ENCODE measurements around the gene CD276.
"Not testable (repeated sequence)": the region's sequence is repeated elsewhere in the genome, so short reads cannot be mapped to it uniquely, and the experiment has no call there.

Gene CD276

DNA sequence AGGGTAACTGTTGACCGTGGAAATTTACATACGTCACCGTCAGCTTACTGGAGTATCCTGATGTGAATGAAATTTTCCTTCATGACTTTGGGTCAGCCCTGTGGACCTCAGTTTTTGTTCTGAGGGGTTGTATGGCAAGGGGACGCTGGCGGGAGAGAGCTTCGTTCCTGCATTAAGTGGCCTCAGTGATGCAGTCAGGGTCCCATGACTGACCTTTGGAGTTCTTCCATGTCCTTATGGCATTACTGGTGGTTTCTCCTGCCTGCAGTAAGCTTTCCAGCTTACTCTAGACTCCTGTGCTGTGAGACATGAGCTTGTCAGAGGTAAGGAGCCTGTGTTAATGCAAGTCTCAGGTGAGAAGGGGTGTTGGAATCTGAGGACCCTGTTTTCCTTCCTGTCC lies 1.8 kb downstream of the CD276 start:
- DNase-seq = no peak

DNA sequence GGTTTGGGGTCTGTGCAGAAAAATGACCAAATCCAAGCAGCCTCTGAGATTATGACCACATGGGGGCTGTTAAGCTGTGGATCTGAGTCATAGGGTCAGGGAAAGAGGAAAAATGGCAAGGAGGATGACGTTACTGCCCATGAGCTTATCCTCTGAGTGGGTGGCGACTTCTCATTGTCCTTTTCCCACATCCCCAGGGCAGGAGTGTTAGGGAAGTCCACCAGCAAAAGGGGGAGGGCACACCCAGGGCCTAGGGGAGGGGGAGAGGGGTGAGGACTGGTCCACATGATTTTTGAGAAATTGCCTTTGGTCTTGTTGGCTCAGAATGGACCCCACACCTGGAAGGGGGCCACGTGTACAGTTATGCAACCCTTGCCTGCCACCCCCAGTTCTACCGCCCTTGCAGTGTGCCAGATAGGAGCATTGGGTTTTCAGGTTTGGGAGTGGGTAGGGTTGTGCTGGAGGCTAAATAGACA lies 2.6 kb downstream of the CD276 start:
- no peak for DNase-seq

DNA sequence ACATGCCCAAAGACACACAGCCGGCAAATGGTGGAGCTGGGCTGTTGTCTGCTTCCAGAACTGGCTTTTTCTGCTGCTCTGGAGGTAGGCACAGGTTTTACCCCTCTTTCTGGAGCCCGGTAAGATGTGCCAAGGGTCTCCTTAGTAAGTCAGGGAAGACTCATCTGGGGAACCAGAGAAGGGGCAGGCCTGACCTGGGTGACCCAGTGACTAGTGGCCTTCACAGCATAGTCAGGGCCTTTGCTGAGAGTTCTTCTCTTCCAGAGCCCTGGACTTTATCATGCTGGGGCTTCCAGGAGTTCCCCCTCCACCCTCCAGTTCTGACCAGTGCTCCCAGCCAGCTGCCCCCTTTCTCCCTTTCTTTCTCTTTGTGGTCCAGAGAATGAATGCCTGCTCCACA lies 3.2 kb downstream of the CD276 start:
- no peak for DNase-seq

DNA sequence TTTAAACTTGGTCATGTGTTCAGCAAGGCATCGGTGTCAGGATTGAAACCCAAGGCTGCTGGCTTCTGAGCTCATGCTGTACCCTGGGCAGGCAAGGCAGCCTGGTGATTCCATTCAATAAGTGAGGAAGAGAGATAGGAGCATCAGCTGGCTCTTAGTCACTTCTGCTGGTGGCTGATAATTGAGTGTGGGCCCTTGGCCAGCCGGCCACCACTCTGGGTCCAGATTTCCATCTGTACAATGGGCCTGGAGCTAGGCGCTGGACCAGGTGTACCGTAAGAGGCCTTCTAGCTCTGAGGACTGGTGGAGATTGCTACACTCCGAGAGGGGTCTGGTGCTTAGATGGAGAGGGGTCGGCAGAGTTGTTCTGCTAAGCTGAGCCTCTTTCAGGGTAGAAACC lies 4.3 kb downstream of the CD276 start:
- no peak for DNase-seq

DNA sequence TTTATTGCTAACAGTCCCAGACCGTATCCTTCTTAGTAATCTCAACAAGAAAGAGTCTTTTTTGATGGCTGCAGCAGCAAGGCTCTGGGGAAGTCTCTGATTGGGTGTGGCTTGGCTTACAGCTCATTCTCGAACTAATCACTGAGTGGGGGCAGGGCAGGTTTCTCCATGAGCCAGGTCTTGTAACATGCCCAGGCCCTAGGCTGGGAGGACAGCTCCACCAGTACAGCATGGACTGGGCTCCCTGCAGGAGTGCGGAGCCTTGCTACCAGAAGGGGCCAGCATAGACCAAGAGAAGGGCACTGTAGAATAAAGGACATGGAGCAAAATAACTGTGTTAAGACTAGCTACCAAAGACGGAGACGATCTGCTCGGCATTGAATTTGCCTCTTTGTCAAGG lies 7.2 kb downstream of the CD276 start:
- DNase-seq = no peak

DNA sequence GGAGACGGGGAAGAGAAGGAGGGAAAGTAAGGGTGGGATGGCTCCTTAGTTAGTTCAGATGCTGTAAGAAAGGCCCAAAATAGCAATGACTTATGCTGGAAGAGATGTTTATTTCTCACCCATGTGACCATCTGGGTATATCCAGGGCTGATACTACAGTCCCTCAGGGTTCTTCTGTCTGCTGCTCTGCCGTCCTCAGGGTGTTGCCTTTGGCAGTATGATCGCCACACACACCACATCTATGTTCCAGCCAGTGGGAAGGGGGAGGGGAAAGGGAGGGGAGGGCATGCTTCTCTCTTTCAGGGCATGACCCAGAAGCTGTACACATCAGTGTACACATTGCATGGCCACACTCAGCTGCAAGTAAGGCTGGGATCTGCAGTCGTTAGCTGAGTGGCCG lies 10.2 kb downstream of the CD276 start:
- DNase-seq = no peak

DNA sequence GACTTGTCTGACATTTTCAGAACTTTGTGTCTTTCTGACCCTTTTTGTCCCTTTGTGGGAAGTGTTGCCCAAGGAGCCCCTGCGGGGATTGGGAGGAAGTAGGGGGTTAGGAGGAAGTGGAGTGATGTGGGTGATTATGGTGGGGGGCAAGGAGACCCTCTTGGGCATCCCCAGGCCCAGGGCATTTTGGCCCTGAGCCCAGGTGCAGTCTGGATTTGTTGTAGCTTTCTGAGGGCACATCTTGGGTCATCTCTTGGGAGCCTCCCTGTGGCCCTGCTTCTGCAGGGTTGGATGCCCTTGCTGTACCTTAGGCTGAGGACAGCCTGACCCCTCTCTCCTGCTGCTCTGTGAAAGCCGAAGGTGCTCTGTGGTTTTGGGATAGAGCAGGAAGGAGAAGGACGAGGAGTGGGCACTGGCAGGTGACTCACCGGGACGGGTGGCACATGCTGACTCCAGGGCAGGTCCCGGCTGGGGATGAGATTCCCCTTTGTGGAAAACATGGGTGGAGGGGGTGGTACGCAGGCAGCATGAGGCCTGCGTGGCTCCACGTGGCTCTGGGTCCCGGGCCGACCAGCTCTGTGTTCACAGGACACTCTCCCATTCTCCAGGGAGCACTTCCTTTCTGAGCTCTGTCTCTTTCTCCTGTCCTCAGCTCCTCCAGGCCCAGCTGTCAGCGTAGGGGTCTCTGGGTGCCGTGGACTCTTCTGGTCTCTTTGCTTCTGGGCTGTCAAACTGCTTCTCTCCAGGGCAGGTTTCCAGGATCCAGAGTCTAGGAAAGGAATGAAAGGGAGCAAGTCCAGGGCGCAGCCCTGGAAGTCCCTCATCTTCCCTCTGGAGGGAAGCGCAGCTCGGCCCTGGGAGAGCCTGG lies 11.8 kb downstream of the CD276 start:
- DNase-seq = no peak

DNA sequence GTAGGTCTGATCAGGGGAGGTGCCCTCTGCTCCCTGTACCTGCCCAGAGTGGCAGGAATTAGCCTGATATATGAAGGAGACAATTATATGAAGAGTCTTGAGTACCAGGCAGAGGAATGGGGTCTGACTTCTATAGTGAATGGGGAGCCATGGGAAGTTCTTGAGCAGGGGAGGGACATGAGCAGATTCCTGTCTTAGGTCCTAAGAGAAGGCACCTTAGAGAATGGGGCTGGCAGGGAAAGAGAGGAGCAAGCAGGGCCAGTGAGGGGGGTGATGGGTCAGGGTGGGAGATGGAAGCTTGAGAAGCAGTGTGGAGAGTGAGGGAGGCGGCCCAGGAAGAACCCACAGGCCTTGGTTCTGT lies 12.4 kb downstream of the CD276 start:
- no peak for DNase-seq

DNA sequence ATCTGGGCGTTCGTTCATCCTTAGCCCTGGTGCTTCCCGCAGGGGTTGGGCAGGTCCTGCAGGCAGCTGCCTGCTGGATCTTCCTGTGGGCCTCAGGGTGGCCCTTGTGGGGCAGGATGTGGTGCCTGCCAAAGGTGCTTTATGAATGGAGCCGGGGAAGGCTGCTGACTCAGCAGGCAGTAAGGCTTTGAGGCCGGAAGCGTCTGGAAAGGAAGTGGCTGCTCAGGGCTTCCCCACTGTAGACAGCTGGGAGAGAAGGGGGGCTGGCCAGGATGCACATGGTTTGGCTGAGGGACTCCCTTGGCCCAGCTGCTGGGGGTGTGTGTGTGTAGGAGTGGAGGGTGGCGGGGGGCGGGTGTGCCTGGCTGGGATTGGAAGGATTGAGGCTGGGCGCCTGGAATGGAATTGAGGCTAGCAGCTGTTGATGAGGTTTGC lies 12.9 kb downstream of the CD276 start:
- peak; percentile 87 for DNase-seq

DNA sequence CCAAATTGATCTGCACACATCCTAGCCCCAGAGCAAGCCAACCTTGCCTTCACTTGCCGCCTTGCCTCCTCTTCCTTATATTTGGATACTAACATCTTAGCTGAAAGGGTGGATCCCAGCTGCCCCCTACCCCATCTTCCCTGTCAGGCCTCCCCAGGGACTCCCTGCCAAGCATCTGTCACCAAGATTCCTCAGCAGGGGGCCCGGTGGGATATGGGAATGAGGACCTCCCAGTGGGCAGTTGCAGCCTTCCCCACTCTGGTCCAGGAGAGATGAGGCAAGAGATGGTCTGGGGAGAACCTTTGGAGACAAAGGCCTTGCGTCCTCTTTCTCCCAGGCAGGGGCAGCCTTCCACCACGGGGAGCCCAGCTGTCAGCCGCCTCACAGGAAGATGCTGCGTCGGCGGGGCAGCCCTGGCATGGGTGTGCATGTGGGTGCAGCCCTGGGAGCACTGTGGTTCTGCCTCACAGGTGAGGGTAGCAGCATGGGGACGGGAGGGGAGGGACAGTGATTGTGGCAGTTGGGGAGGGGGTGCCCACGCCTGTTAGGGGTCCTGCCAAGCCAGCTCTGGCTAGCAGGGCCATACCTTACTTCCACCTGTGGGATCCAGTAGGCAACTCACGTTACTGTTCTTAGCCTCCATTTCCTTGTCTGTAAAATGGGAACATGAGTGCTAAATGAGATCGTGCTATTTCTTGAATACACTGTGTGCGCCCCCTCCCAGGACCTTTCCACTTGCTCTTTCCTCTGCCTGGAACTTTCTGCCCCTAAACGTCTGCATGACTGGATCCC lies 15.3 kb downstream of the CD276 start:
- no peak for DNase-seq

DNA sequence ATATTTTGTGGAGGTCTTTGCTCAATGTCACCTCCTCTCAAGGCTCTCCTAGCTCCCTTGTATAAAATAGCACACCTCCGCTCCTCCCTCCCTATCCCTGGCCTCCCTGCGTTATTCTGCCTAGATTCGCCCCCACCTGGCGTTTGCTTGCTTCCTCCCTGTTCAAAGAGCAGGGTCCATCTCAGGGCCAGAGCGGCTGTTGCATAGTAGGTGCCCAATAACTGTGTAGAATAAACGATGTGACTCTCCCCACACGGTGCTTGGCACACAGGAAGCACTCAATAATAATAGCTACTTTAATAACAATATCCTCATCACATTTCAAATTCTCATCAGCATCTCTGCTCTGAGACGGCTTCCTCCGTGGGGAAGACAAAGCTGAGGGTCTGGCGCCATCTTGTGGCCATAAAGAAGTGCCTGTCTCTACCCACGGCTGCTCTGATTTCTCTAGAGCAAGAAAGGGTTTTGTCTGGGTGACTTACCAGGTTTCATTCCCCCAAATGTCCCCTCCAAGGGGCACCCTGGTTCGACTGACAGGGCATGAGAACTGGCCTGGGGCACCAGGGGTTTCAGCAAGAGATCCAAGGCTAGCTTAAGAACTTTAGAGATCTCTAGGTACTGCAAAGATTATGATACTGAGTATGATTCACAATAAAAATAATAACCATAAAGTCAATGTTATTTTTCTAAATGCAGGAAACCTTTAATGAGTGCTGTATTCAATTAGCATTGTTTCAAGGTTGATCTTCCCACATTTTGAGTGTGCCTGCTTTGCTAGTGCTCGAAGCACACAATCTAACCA lies 16.1 kb downstream of the CD276 start:
- DNase-seq = peak; percentile 84

DNA sequence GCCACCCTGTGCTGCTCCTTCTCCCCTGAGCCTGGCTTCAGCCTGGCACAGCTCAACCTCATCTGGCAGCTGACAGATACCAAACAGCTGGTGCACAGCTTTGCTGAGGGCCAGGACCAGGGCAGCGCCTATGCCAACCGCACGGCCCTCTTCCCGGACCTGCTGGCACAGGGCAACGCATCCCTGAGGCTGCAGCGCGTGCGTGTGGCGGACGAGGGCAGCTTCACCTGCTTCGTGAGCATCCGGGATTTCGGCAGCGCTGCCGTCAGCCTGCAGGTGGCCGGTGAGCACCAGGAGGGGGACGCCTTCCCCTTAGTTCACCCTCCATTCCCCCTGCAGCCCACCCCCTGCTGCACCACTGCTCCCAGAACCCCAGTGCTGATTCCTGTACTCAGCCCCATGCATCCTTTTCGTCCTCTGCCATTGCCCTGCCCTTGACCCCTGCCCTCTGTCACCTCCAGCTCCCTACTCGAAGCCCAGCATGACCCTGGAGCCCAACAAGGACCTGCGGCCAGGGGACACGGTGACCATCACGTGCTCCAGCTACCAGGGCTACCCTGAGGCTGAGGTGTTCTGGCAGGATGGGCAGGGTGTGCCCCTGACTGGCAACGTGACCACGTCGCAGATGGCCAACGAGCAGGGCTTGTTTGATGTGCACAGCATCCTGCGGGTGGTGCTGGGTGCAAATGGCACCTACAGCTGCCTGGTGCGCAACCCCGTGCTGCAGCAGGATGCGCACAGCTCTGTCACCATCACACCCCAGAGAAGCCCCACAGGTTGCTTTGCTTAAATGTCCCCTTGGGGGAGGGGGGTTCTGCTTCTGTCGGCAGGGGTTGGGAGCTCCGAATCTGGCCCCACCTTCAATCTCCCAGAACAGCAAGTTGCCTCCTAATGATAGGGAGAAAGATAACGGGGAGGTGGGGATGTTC lies 18.4 kb downstream of the CD276 start:
- DNase-seq = not testable (repeated sequence)

DNA sequence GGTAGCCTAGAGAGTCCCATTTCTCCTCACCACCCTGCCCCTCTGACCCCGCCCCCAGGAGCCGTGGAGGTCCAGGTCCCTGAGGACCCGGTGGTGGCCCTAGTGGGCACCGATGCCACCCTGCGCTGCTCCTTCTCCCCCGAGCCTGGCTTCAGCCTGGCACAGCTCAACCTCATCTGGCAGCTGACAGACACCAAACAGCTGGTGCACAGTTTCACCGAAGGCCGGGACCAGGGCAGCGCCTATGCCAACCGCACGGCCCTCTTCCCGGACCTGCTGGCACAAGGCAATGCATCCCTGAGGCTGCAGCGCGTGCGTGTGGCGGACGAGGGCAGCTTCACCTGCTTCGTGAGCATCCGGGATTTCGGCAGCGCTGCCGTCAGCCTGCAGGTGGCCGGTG lies 19.4 kb downstream of the CD276 start:
- not testable (repeated sequence) for DNase-seq

DNA sequence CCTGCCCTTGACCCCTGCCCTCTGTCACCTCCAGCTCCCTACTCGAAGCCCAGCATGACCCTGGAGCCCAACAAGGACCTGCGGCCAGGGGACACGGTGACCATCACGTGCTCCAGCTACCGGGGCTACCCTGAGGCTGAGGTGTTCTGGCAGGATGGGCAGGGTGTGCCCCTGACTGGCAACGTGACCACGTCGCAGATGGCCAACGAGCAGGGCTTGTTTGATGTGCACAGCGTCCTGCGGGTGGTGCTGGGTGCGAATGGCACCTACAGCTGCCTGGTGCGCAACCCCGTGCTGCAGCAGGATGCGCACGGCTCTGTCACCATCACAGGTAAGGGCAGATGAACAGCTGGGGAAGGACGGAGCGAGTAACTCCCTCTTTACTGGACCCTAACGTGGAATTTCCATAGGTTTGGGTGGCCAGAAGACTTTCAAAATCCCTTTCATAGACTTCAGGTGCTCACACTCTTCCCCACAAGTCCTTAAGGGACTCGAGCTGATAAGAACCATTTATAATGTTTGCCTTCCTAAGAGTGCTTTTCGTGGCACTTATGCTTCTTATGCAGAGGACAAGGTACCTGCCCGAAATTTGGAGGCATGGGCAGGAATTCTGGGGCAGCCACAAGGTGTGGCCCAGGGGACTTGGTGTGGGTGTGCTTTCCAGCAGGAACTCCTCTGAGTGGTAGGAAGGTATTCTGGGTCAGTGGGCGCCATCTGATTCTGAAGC lies 20.1 kb downstream of the CD276 start:
- not testable (repeated sequence) for DNase-seq

DNA sequence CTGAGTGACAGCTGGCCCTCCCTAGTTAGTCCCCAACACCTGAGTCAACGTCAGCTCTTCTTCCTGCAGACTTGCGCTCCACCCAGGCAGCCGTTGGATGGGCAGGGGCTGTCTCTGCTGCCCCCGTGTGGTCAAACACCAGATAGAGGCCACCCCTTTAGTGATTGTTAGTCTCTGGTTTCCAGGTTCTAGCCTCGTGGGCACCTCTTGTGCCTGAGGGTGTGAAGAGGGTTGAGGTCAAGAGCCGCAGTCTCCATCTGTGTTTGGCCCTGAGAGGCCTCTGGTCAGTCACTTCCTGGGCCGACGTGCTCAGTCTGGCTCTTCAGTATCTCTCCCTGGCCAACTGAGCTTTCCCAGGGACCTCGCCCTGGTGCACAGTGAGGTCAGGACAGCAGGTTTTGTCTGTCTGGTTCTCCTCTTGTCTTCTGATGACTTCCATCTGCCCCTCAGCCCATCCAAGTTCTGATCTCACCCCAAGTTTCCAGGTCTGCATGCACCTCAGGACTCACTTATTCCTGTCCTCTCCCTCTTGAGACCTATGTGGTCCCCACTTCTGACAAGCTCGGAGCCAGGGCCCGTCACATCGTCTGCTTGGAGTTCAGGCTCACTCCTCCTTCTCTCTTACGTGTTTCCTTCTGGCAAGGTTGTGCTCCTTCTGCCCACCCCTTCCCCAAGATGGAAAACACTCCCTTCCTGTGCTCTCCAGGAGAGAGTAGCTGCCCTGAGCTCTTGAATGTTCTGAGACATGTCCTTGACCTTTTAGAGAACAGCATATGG lies 20.9 kb downstream of the CD276 start:
- DNase-seq = peak; percentile 81

DNA sequence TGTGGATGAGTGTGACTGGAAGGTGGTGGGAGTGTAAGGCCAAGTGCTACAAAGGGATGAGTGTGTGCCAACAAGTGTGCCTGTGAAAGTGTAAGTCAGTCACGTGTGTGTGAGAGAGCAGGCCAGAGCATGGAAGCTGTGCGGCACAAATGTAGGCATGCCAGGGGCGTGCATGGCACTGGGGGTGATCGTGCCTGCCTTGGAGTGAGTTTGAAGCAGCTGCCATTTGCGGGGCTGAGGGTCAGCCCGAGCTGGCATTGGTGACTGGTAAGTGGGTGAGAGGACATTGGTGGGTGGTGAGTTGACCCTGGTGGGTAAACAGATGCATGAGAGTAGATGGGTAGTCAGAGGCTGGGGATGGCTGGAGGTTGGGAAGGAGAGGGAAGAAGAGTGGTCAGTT lies 24.5 kb downstream of the CD276 start:
- no peak for DNase-seq

DNA sequence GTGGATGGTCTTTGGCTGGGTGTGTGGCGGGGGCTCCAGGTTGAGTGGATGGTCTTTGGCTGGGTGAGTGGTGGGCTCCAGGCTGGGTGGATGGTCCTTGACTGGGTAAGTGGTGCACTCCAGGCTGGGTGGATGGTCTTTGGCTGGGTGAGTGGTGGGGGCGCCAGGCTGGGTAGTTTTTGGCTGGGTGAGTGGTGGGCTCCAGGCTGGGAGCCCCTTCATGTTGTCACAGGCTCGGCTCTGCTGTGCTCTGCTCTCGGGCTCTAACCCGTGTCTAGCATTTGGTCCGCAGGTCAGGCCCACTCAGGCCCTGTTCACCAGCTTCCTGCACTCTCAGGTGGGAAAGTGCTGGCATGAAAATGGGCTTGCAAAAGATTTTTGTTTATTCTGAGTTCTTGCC lies 25.1 kb downstream of the CD276 start:
- DNase-seq = no peak

DNA sequence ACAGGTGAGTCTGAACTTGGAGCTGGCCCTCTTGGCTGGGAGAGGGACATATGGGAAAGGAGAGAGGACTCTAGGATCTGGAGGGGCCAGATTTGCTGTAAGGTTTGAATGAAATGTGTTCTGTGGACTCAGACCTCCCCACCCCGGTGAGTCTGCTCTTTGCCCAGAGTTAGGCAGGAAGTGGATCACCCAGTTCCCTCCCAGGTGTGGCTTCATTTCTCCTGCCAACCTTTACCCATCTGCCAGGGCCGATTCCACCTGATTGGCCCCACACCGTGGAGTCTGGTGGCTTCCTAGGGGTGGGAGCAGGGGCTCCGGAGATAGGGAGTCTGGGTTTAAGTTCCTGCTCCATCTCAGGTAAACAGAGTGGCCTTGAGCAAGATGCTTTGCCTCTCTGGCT lies 25.5 kb downstream of the CD276 start:
- no peak for DNase-seq

DNA sequence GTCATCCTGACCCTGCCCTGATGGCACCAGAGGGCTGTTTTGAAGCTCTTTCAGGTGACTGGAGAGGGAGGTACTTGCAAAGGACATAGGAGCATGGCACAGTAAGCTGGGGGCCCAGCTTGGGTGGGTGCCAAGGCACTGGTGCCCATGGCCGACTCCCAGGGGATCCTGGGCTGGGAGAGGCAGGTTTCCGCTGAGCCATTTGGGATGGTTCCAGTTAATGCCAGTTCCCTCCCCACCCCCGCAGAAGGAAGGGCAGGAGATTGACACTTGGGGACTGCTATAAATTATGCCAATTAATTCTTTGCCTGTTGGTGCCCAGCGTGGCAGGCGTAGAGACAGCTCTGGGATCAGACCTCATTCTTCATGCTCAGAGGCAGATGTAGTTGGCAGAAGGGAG lies 26.1 kb downstream of the CD276 start:
- DNase-seq = no peak

DNA sequence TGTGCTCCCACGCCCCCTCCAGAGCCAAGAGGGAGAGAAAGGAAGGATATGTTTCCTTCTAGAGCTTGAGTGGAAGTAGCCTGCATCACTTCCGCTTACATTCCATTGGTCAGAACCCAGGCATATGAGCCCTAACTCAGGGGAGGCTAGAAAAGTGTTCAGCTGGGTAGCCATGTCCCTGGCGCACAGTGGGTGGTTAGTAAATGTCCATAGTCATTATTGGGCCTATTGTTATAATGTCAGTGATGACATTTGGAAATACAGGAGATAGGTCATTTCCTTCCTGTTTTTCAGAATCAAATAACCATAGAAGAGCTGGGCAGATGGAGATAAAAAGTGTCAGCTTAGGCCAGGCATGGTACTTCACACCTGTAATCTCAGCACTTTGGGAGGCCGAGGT lies 27.3 kb downstream of the CD276 start:
- no peak for DNase-seq

DNA sequence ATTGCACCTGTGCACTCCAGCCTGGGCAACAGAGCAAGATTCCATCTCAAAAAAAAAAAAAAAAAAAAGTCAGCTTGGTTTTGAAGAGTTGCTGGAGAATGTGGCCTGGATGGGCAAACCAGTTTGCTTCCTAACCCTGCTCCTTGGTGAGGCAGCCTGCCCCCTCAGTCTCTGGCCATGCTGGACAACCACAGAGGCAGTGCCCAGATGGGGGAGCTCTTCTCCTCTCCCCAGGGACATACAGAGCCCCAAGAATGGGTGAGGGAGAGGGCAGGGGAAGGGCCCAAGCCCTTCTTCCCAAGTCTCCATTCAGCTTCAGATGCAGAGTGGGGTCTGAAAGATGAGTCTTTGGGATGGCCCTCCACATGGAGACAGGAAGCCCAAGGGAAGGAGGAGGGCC lies 27.9 kb downstream of the CD276 start:
- DNase-seq = no peak

Measured in activated CD4-positive, alpha-beta T cell treated with anti-CD3 and anti-CD28 coated beads for 48 hours (primary cell).